ENCODE results near the gene GLP1R.

The GLP1R gene

GRCh38 chr6:39004801-39005200, 43.8 kb upstream of the GLP1R start:
- Histone ChIP-seq H3K4me3 (ENCODE audit: low read length) (no peak overlapping the region), H3K36me3 (ENCODE audit: control insufficient read depth, low read length) (no peaks in the 10 kb centered on the region), H3F3A (ENCODE audit: control insufficient read depth, insufficient read depth) (no peaks in the 10 kb centered on the region), H3K79me2 (ENCODE audit: control insufficient read depth, low read length) (no peaks in the 10 kb centered on the region), H4K20me1 (ENCODE audit: control insufficient read depth, insufficient read depth, low read depth, low read length) (no peaks in the 10 kb centered on the region), H3K9me2 (replicated peaks; ENCODE audit: control insufficient read depth, low read length) (no peaks in the 10 kb centered on the region), H3K27me3 (ENCODE audit: control insufficient read depth, low read length) (peaks cover 32% of the 10 kb centered on the region), H3K27ac (ENCODE audit: low read depth, low read length) (no peak overlapping the region), H3K4me1 (ENCODE audit: control insufficient read depth, low read length) (no peaks in the 10 kb centered on the region), H3K9me3 (ENCODE audit: control insufficient read depth, insufficient read depth, low read length) (no peaks in the 10 kb centered on the region), H3K4me2 (ENCODE audit: low read length) (no peak overlapping the region)
- no peak for TF ChIP-seq EZH2phosphoT487 (IDR thresholded peaks at IDR 0.05; ENCODE audit: borderline replicate concordance, low read length)
- TF ChIP-seq CTCF (IDR thresholded peaks at IDR 0.05; ENCODE audit: low read depth, low read length, poor library complexity, severe bottlenecking) = no peak

GRCh38 chr6:39005774-39006173, 42.8 kb upstream of the GLP1R start:
- Histone ChIP-seq H3K4me3 (ENCODE audit: low read length) (no peak overlapping the region), H3K36me3 (ENCODE audit: control insufficient read depth, low read length) (no peaks in the 10 kb centered on the region), H3K4me1 (ENCODE audit: control insufficient read depth, low read length) (no peaks in the 10 kb centered on the region), H3K79me2 (ENCODE audit: control insufficient read depth, low read length) (no peaks in the 10 kb centered on the region), H4K20me1 (ENCODE audit: control insufficient read depth, insufficient read depth, low read depth, low read length) (no peaks in the 10 kb centered on the region), H3K4me2 (ENCODE audit: low read length) (no peak overlapping the region), H3K9me3 (ENCODE audit: control insufficient read depth, insufficient read depth, low read length) (no peaks in the 10 kb centered on the region), H3K27ac (ENCODE audit: low read depth, low read length) (no peak overlapping the region), H3F3A (ENCODE audit: control insufficient read depth, insufficient read depth) (no peaks in the 10 kb centered on the region), H3K27me3 (ENCODE audit: control insufficient read depth, low read length) (peaks cover 28% of the 10 kb centered on the region), H3K9me2 (replicated peaks; ENCODE audit: control insufficient read depth, low read length) (no peaks in the 10 kb centered on the region)
- TF ChIP-seq EZH2phosphoT487 (IDR thresholded peaks at IDR 0.05; ENCODE audit: borderline replicate concordance, low read length) = no peak
- TF ChIP-seq CTCF (IDR thresholded peaks at IDR 0.05; ENCODE audit: low read depth, low read length, poor library complexity, severe bottlenecking) = no peak

- Histone ChIP-seq H3K79me2 (ENCODE audit: control insufficient read depth, low read length) (no peaks in the 10 kb centered on the region), H4K20me1 (ENCODE audit: control insufficient read depth, insufficient read depth, low read depth, low read length) (no peaks in the 10 kb centered on the region), H3K9me3 (ENCODE audit: control insufficient read depth, insufficient read depth, low read length) (no peaks in the 10 kb centered on the region), H3K27ac (ENCODE audit: low read depth, low read length) (no peak overlapping the region), H3K4me3 (ENCODE audit: low read length) (no peak overlapping the region), H3K36me3 (ENCODE audit: control insufficient read depth, low read length) (no peaks in the 10 kb centered on the region), H3K27me3 (ENCODE audit: control insufficient read depth, low read length) (peaks cover 40% of the 10 kb centered on the region), H3K9me2 (replicated peaks; ENCODE audit: control insufficient read depth, low read length) (no peaks in the 10 kb centered on the region), H3K4me2 (ENCODE audit: low read length) (no peak overlapping the region), H3F3A (ENCODE audit: control insufficient read depth, insufficient read depth) (no peaks in the 10 kb centered on the region), H3K4me1 (ENCODE audit: control insufficient read depth, low read length) (no peaks in the 10 kb centered on the region)
- TF ChIP-seq EZH2phosphoT487 (IDR thresholded peaks at IDR 0.05; ENCODE audit: borderline replicate concordance, low read length) (no peak), CTCF (IDR thresholded peaks at IDR 0.05; ENCODE audit: low read depth, low read length, poor library complexity, severe bottlenecking) (no peak)
Observed at GRCh38 chr6:39007575-39007974, 41.0 kb upstream of the GLP1R start.

GRCh38 chr6:39008737-39009136, 39.8 kb upstream of the GLP1R start:
- H3K9me2 ChIP-seq (replicated peaks; ENCODE audit: control insufficient read depth, low read length) = no peaks in the 10 kb centered on the region
- H3K27ac ChIP-seq (ENCODE audit: low read depth, low read length) = no peak overlapping the region
- H3K27me3 ChIP-seq (ENCODE audit: control insufficient read depth, low read length) = peaks cover 40% of the 10 kb centered on the region
- H3F3A ChIP-seq (ENCODE audit: control insufficient read depth, insufficient read depth) = no peaks in the 10 kb centered on the region
- no peaks in the 10 kb centered on the region for H3K36me3 ChIP-seq (ENCODE audit: control insufficient read depth, low read length)
- TF ChIP-seq CTCF (IDR thresholded peaks at IDR 0.05; ENCODE audit: low read depth, low read length, poor library complexity, severe bottlenecking) (no peak), EZH2phosphoT487 (IDR thresholded peaks at IDR 0.05; ENCODE audit: borderline replicate concordance, low read length) (no peak)
- no peak overlapping the region for H3K4me3 ChIP-seq (ENCODE audit: low read length)
- no peaks in the 10 kb centered on the region for H3K79me2 ChIP-seq (ENCODE audit: control insufficient read depth, low read length)
- H3K9me3 ChIP-seq (ENCODE audit: control insufficient read depth, insufficient read depth, low read length) = no peaks in the 10 kb centered on the region
- H3K4me2 ChIP-seq (ENCODE audit: low read length) = no peak overlapping the region
- no peaks in the 10 kb centered on the region for H3K4me1 ChIP-seq (ENCODE audit: control insufficient read depth, low read length)
- no peaks in the 10 kb centered on the region for H4K20me1 ChIP-seq (ENCODE audit: control insufficient read depth, insufficient read depth, low read depth, low read length)
